UCSD-AML1 (cell line): ENCODE results near the gene NUTM1.
"Not testable (repeated sequence)": the region's sequence is repeated elsewhere in the genome, so short reads cannot be mapped to it uniquely, and the experiment has no call there.

Source experiments
- DNase-seq: peaks from one replicate; lab custom pipeline; 2025; ENCODE audit not compliant: unreplicated experiment; lab: John Stamatoyannopoulos, UW

The NUTM1 gene

GRCh38 chr15:34365091-34365825 is 22.1 kb downstream of the NUTM1 start:
- no peak for DNase-seq

DNA sequence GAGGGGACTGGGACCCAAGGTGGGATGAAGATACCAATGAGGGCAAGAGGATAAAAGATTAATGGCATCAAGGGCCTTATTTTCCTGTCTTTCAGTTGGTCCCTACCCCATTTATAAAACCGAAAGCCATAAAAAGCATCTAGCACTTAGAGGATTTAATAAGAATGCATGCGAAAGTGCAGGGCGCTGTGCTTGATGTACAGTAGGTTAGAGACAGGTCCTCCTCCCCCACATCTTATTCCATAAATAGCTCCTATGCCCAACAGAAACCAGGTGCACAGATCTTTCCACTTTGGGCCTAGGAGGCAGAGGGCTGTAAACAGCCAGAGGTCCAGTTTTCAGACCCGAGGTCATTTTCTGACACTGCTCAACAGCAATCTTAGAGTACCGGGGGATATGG is 22.7 kb downstream of the NUTM1 start:
- DNase-seq: no peak

DNA sequence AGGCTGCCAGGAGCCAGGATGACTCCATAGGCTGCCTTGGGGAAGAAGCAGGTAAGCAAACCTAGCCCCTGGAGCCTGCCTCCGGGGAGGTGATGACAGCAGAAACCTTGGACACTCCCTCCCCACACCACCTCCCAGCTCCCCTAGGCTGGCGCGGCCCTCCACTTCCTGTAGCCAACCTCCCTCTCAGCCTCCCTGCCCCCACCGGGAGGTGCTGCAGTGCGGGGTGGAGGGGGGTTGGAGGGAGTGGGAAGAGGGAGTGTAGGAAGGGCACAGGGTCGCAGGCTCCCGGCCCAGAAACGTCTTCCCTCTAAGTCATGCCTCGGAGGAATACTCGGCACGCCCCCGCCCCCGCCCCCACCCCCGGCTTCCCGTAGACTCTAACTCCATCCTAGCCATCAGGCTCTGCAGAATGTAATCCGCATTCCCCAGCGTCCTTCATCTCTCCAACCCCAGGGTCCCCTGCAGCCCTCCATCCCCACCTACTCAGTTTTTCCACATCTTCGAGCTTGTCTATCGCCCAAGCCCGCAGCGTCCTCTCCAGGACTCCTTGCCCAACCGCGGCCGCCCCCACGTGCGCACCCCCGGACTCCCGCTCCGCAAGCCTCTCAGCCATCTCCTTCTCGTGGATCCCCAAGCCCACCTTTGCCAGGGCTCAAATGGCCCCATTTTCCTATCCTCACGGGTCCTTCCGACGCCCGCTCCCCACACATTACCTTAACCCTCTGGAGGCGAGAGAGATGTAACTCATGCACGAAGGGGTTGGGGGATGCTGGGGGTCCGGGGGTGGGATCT is 23.4 kb downstream of the NUTM1 start:
- peak; percentile 74 for DNase-seq

DNA sequence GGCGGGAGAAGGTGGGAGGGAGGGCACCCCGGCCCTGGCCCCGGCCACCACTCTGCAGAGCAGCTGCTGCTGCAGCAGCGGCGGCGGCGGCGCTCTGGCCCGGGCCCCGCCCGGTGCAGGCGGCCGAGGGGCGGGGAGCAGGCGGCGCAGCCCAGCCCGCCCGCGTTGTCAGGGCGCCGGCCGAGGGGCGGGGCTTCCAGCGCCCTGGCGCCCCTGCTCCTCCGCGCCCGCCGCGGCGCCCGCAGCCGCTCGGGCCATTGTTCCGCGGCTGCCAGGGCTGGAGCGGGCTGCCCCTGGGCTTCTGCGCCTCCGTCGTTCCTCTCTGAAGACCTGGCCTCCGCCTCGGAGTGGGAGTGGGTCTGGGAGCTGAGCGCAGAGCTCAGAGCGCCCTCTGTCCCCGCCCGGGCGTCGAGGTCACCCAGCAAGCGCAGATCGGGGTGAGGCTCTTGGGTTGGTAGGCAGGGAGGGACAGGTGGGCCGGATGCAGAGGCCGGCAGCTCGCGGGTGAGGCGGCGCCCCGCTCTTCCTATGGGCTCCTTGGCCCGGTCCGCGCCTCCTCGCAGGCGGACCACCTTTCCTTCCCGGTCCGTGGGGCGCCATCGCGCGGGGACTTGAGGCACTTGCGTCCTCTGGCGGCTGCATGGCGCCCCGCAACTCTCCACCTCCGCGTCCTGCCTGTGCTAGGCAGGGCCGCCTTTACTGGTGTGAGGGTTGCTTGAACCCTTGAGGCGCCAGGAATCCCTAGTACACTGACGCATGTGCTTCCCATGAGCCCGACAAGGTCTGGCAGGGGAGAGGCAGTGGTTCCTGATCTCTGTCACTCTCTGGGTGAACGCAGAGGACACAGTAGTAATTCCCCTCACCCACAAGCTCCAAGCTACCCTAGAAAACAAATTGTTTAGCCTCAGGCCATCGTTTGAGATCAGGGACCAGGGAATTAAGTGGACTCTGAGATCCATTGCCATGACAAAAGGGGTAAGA is 24.3 kb downstream of the NUTM1 start, which contains the start of gene LPCAT4:
Gene LPCAT4, minus strand, starts transcription at position 96 of the 981 bp plus-strand sequence. CDS start 96 bp downstream, outside the sequence.
- peak; percentile 94 for DNase-seq

DNA sequence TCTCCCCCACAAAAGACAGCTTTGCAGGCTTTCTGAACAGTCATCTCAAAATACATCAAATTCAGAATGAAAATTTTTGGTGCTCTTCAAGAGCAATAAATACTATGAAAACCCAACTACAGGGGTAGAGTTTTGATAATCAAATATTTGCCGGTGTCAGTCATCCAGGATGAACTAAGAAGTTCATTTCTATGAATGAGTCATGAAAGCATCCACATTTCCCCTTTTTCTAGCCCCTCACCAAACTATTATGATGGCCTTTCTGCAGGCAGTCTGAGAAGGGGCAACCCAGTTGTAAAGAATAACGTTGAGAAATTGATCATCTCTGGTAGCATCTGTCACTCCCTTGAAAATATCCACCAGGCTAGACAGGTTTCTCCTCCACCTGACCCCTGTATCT is 27.0 kb downstream of the NUTM1 start:
- no peak for DNase-seq

GRCh38 chr15:34370643-34371042 is 27.5 kb downstream of the NUTM1 start:
- no peak for DNase-seq

DNA sequence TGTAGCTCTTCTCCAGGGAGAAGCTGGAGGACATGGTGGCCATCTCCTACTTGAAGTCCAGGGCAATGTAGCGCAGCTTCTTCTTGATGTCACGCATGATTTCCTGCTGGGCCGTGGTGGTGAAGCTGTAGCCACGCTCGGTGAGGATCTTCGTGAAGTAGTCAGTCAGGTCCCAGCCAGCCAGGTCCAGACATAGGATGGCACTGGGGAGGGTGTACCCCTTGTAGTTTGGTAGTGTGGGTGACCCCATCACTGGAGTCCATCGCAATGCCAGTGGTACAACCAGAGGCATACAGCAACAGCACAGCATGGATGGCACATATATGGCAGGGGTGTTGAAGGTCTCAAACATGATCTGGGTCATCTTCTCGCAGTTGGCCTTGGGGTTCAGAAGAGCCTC is 30.8 kb downstream of the NUTM1 start:
- no peak for DNase-seq

DNA sequence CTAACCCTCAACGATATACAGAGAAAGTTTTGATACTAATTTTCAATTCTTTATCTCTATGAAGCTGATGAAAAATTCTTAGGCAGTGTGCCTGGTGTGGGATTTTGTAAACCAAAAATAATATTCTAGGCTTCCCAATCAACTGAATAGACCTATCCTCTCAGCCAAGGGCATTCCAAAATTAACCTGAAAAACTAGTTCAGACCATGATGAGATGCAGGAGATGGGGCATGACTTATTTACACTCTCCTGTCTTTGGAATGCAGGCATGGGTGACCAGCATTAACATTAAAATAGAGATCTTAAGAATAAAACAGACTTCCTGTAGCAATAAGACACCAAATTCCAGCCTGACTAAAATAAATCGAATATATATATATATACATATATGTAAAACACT is 31.7 kb downstream of the NUTM1 start:
- DNase-seq: no peak

DNA sequence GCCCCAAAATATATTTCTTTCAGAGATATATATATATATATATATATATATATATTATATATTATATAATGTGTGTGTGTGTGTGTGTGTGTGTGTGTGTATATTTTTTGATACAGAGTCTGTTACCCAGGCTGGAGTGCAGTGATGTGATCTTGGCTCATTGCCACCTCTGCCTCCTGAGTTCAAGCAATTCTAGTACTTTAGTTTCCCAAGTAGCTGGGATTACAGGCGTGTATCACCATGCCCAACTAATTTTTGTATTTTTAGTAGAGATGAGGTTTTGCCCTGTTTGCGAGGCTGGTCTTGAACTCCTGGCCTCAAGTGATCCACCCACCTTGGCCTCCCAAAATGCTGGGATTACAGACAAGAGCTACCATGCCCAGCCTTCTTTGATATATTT is 32.4 kb downstream of the NUTM1 start:
- DNase-seq: not testable (repeated sequence)

- no peak for DNase-seq
Observed at GRCh38 chr15:34376856-34377255, 33.7 kb downstream of the NUTM1 start.

DNA sequence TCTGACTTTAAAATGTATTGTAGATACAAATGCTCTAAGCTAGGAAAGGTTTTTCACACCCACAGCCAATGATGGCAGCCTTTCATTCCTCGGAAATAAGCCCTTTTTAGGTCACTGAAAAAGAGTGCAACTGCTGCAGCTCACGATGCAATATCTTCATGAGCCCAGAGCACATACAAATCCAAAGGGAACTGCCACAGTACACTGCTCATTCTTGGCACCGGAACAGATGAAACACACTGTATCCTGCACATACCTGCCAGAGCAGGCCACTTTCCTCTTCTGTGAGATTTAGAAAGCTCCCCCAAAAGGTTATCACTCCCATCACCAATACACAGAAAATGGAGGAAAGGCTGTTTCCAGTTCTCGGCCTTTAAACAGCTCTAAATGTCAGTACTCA is 37.4 kb downstream of the NUTM1 start:
- not testable (repeated sequence) for DNase-seq

DNA sequence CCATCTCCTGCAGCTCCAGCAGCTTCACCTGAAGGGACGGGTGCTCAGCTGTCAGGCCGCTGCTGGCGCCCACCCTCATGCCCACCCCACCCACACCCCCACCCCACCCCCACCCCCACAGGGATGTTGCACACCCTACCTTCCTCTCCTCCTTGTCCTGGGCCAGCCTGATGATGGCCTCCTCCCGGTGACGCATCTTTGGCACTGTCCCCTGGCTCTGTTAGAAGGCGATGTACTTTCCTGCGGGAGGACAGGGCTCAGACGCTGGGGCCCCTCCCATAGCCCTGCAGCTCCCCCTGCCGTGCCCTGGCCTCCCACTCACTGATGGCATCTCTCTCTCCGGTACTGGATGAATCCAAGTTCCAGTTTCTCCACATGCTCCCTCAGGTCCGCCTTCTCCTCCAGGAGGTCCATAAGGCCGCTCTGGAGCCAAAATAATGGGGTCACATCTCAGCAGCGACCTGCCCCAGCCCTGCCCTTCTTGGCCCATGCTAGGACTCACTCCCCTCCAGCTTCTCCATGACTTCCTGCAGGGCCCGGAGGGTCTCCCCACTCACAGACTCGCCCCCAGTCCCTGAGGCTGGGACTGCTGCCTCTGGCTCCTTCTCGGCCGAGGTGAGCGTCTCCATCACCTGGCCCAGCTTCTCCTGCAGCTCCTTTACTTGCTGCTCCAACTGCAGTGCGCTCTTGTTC is 38.9 kb downstream of the NUTM1 start:
- DNase-seq: not testable (repeated sequence)

GRCh38 chr15:34389594-34390086 is 46.5 kb downstream of the NUTM1 start:
- DNase-seq: not testable (repeated sequence)

DNA sequence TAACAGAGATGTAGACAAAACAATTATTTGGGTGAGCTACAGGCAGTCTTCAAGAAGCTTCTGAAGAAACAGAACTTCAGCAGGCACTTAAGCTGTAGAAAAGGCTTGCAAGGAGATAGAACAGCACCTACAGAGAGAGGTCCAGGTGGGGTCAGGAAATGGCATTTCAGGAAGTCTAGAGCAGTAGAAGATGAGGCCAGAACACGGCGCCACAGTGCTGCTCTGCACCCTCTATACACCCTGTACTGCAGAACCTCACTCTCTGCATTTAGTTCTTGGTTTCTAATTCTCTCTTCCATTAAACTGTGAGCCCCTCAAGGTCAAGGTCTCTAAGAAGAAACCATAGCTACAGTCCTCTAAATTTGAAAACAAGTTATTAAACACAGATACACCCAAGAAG is 49.9 kb downstream of the NUTM1 start:
- DNase-seq: not testable (repeated sequence)

DNA sequence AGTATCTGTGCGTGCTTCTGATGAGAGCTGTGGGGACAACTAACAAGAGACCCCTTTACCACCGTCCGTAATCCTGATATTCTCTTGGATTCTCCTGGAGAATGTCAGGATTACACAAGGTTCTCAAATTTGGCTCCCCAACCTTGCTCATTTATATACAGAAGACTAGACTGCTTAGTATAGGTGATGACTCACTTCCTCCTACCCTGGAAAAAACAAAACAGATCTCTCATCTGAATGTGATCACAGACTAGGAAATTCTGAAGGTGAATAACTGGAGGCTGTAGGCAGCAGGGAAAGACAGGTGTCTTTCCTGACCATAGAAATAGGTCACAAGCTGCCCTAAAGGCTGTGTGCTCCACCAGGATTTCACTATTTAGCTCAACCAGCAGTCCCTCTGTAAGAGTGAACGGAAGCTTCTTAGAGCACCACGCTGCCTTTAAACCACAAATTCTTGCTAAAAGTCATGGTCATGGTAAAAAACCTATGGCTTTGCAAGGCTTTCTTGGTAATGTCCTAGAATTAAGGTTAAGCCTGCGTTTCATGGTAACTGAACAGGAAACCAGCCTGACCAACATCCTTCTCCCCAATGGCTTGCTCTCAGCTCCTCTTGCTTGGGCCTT is 54.6 kb downstream of the NUTM1 start:
- not testable (repeated sequence) for DNase-seq

- not testable (repeated sequence) for DNase-seq
Observed at GRCh38 chr15:34403160-34403598, 60.1 kb downstream of the NUTM1 start.

DNA sequence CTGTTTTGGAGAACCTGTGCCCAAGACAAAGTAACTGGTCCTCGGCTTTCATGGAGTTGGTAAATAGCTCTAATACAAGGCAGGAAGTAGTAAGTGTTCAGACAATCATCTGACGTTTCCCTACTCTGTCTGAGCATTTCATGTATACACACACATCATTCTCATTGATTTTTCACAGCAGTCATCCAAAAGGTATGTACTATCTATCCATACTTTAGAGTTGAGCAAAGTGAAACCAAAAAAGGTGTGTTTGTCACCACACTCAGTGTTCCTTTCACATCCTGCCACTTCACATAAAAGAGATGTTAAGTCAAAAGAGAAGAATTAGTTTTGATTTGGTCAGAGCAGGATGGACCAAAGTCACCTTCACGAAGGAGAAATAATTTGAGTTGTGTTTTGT is 60.8 kb downstream of the NUTM1 start:
- not testable (repeated sequence) for DNase-seq
